GM18517 (cell line): ENCODE results near the gene CAMK1.
"Not testable (repeated sequence)": the region's sequence is repeated elsewhere in the genome, so short reads cannot be mapped to it uniquely, and the experiment has no call there.

ENCODE experiments used
- ATAC-seq: cut with Tn5 transposase; IDR thresholded peaks from one replicate; pipeline ENCODE4 v1.9.1; 2021; ENCODE audit warnings: mild to moderate bottlenecking, moderate library complexity; ENCODE audit not compliant: unreplicated experiment

CAMK1 gene

GRCh38 chr3:9776896-9777693 is 7.3 kb upstream of the CAMK1 start:
- no peak for ATAC-seq

- not testable (repeated sequence) for ATAC-seq
Measured at GRCh38 chr3:9771007-9771406, 1.3 kb upstream of the CAMK1 start.

- no peak for ATAC-seq
Measured at GRCh38 chr3:9770276-9770812, 597 bp upstream of the CAMK1 start.

- ATAC-seq, result no peak
Measured at GRCh38 chr3:9769012-9769411, 735 bp downstream of the CAMK1 start.

GRCh38 chr3:9768141-9768775 is 1.5 kb downstream of the CAMK1 start:
- no peak for ATAC-seq

GRCh38 chr3:9767418-9767817 is 2.3 kb downstream of the CAMK1 start:
- ATAC-seq, result no peak

- ATAC-seq, result no peak
Measured at GRCh38 chr3:9765865-9766264, 3.9 kb downstream of the CAMK1 start.

- no peak for ATAC-seq
Measured at GRCh38 chr3:9762871-9763270, 6.9 kb downstream of the CAMK1 start.

GRCh38 chr3:9761919-9762318 is 7.8 kb downstream of the CAMK1 start:
- ATAC-seq, result no peak

- no peak for ATAC-seq
Measured at GRCh38 chr3:9760779-9761505, 8.8 kb downstream of the CAMK1 start.

GRCh38 chr3:9757427-9757826 is 12.3 kb downstream of the CAMK1 start:
- no peak for ATAC-seq

- no peak for ATAC-seq
Measured at GRCh38 chr3:9754678-9755077, 15.1 kb downstream of the CAMK1 start.

GRCh38 chr3:9750556-9751411 is 19.0 kb downstream of the CAMK1 start:
- no peak for ATAC-seq

- ATAC-seq, result peak; percentile 80
Measured at GRCh38 chr3:9749645-9750555, 19.8 kb downstream of the CAMK1 start, which contains the start of gene OGG1. Gene OGG1 (plus strand): TSS chr3:9749952. CDS start chr3:9750287, 335 bp downstream.

GRCh38 chr3:9749296-9749644 is 20.5 kb downstream of the CAMK1 start:
- ATAC-seq, result no peak

- ATAC-seq, result no peak
Measured at GRCh38 chr3:9748031-9748430, 21.7 kb downstream of the CAMK1 start.

GRCh38 chr3:9747267-9747666 is 22.5 kb downstream of the CAMK1 start:
- ATAC-seq, result no peak

GRCh38 chr3:9746330-9746729 is 23.4 kb downstream of the CAMK1 start:
- no peak for ATAC-seq

- ATAC-seq, result no peak
Measured at GRCh38 chr3:9745521-9745920, 24.2 kb downstream of the CAMK1 start.

- ATAC-seq, result no peak
Measured at GRCh38 chr3:9744162-9744561, 25.6 kb downstream of the CAMK1 start.
